ENCODE measurements around the gene UBE2U.

Gene UBE2U

DNA sequence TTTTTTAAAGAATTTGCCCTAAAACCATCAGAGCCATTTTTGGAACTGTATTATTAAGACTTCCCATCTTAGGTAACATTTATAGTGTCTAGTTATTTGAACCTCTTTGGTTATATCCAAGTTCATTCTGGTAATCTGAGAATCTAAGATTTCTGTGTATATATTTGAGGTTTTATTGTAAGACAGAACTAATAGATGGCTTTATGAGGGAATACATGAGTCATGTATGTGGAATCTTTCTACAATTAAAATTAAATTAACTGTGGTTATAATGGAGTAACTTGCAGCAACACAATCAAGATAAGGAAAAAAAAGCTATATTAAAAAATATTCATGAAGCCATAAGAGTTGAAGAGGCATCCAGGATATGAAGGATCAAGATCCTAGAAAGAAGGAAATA is 92.1 kb downstream of the UBE2U start:
- no peak for DNase-seq

DNA sequence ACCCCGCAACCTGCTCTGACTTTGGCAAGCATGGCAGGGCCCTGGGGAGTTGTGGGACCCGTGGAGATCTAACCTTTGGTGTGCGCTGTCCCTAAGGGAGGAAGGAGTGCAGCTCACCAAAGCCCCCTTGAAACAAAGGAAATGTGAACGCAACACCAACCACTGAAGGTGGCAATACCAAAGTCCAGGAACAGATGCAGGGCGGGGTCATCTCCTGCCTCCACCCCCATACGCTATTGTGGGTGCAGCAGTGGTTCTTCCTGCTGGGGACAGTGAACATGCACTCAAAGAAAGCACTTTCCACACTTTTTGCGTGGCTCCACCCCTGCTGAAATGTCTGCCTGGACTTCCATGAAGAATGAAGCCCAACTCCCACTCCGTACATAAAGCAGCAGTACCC is 93.0 kb downstream of the UBE2U start:
- DNase-seq: no peak

DNA sequence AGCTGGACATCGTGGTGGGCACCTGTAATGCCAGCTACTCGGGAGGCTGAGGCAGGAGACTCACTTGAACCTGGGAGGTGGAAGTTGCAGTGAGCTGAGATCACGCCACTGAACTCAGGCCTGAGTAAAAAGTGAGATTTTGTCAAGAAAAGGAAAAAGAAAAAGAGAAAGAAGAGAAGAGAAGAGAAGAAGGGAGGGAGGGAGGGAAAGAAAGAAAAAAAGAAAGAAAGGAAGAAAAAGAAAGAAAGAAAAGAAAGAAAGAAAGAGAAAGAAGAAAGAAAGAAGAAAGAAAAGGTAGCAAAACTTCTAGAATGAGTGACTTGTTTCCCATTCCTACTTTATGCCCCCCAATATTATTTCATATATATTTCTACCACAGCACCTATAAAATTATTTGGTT is 98.8 kb downstream of the UBE2U start:
- no peak for DNase-seq

DNA sequence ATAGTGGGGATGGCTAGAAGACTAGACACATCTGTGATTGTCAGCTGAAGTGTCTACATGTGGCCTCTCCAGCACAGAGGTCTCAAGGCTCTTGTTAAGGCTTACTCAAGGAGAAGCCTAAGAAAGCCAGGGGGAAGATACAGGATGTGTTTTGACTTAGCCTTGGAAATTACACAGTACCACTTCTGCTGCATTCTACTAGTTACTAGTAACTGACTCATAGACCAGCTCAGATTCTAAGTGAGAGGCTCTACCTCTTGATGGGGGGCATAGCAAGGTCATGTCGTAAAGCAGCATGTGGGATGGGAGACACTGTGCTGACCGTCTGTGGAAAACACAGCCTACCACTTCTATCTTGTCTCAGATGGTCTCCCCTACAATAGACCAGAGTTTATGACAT is 99.5 kb downstream of the UBE2U start:
- no peak for DNase-seq

DNA sequence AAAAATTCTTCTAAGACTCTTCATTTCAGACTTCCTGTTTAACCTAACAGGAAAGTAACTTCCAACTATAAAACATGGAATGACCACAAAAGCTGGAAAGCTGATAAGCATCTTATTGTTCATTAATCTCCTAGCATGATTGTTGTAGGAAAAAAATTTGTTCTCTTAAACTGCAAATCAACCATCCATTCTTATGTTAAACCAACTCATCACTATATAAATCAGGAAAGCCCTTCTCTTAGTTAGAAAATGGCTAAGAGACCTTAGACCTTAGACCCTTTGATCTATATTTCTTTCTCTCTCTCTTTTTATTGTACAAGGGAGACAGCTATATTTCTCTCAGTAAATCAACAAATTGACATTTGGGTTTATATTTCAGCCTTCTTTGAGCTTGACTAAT is 101.4 kb downstream of the UBE2U start:
- no peak for DNase-seq

DNA sequence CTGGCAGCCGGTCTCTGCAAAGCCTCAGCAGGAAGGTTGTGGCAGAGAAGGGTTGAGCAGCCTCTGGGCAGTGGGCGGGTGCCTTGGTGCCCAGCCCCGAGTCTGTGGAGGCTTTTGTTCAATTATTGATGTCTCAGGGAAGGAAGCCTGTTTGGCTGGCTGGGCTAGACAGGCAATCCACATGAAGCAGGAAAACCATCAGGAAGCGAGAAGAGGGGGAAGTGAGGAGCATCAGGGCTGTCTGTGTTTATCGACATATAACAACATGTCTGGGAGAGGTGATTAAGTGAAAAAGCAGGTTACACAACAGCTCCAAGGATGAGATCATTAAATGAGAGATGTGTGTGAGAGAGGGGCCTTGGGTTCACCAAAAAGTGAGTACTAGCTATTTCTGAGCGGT is 105.4 kb downstream of the UBE2U start:
- DNase-seq: no peak

DNA sequence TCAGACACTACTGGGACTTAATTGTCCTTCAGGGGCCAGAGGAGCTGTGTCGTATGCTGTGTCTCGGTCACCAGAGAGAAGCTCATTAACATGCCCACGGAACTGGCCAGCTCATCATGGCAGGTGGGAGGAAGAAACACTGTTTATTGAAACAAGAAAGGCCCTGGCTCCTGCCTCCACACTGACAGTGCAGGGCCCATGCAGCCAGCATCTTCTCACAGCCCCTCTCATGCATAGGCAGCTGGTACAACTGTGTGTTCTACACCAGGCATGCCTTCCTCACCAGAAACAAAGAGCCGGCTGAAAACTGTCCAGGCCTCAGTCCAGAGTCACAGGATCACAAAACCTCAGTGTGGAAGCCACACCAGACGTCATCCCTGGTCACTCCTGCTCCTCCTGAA is 106.0 kb downstream of the UBE2U start:
- DNase-seq: no peak

DNA sequence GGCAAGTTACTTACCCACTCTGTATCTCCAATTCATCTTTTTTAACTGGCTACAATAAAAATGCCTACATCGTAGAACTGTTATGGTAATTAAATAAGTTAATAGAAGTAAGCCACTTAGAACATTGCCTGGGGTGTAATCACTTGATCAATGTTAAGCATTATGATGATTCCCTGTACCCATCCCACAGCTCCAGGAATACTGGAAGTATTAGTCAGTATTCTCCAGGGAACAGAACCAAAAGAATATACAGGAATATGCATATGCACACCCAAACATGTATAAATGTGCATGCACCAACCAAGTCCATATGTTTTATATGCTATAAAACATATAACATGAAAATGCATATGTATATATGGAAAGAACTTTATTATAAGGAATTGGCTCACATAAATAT is 107.3 kb downstream of the UBE2U start:
- no peak for DNase-seq

DNA sequence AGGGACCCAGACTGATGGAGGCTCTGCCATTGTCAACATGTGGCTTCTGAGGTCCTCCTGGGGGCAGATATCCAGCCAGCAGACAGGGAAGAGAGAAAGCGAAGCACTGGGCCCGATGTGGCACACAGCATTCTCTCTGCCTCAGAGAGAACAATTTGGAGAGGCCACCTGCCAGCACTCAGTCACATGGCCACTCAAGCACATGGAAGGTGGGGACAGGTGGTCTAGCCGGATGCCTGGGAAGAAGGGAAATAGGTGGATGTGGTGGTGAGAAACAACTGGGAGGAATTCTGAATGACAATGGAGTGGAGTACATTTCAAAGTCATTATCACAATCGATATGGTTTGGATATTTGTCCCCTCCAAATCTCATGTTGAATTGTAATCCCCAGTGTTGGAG is 109.0 kb downstream of the UBE2U start:
- no peak for DNase-seq

DNA sequence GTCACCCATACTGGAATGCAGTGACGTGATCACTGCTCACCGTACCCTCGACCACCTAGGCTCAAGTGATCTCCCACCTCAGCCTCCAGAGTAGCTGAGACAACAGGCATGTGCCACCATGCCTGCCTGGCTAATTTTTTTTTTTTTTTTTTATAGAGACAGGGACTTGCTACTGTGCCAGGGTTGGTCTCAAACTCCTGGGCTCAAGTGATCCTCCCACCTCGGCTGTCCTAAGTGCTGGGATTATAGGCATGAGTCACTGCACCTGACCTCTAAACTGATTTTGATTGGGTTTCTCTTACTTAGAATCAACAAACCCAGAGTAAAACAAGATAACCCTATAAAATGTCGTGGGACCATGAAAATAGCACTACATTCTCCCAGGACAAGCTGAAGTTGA is 112.0 kb downstream of the UBE2U start:
- DNase-seq: no peak
